GM10248 (cell line): ENCODE data around the gene WBP1.
"Not testable (repeated sequence)": the region's sequence is repeated elsewhere in the genome, so short reads cannot be mapped to it uniquely, and the experiment has no call there.

Source experiments
- CTCF ChIA-PET: fragments of 300-600 bp; sonication (Branson Sonifier 250); formaldehyde crosslinking; extraction: SDS; loops from one replicate; lab custom pipeline; 2021; ENCODE audit warnings: antibody characterized with exemption; lab: Yijun Ruan, JAX
- POLR2A ChIA-PET: fragments of 350-650 bp; sonication (Branson Sonifier 250); formaldehyde crosslinking; extraction: SDS; loops from one replicate; lab custom pipeline; 2020; ENCODE audit warnings: antibody characterized with exemption; lab: Yijun Ruan, JAX
- DNase-seq: peaks from one replicate; pipeline ENCODE4 v3.0.0; 2012; ENCODE audit errors: extremely low spot score
- TF ChIP-seq, protein P1 (sequence below): IDR thresholded peaks from 2 replicates; pipeline ENCODE4 v1.5.1; 2012; ENCODE audit warnings: mild to moderate bottlenecking, low read depth; ENCODE audit errors: extremely low read depth, missing control alignments, control extremely low read depth

Gene WBP1

DNA sequence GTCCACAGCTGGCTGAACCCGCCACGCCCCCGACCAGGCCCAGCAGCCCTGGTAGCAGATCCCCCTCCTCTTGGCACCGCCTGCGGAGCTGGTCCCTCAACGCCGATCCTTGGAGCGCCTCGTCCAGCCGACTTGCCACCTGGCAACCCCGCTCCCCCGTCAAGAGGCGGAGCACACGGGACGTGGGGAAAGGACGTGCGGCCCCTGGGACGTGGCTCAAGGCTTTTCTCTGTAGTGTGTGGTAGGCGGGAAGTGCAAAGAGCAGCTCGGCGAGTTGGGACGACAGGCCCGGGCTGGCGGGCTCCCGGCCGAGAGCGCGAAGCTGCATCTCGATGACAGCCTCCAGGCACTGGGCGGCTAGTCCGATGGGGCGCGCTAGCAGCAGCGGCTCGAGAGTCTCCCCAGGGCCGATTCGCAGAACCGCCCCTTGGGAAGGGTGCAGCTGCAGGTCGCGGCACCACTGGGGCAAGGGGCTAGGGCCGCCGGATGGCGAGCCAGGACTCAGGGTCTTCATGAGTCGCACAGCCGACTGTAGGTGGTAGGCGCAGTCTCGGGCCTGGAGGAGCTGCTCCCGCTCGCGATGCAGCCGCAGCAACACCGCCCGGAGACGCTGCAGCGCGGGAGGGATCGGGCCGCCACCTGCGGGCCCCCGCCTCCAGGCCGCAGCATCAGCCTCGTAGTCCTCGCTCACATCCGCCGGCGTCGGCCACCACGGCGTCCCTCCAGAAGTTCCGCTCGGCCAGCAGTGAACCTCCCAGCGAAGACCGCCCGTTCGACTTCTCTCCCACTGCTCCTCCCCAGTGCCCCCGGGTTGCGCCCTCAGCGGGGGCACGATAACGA lies 23.9 kb downstream of the WBP1 start:
- POLR2A ChIA-PET = interaction anchor here (0.6 to 1.9 kb wide), 5 partner anchors 10 to 304 kb away, joined by 3 to 4 read pairs (median 4); partner anchors contain the start of genes INO80B and MRPL53

DNA sequence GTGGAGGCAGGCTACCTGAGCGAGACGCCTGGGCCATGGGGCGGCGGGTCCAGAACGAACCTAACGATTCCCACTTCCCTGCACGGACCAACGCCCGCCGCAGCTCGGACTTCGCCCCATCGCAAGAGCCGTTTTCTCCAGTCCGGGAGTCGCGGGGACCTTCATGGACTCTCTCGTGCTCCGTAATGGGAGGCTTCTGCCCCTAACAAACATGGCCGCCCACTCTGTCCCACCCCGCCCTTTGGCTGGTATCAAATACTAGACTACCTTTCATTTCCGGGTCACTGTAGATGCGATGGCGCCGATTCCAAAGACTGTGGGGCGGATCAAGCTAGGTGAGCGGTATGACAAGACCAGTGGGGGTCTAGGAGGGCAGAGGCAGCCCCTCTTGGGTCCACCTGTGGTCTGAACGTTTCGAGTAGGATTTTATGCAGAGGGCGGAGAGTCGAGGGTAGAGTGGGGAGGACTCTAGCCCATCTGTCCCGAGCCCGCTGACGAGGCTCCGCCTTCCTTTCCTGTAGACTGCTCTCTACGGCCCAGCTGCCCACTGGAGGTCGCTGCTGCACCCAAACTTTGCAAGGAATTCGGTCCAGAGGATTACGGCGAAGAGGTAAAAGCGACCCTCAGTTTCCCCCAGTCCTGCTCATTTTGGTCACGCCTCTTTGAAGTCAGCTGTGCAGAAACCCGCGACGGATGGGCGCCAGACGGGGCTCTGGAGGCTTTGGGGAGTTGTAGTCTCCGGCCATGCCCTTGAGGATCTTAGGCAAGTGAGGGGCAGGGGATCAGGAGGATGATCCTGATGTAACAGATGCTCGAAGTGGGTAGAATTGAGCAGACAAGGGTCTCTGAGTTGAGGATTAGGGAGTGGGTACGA lies 24.8 kb downstream of the WBP1 start, which contains the start of the genes CCDC142 and TTC31:
TSS of gene CCDC142 (minus strand) at position 198 of the 874 bp plus-strand sequence. CDS start at position 37, 161 bp downstream.
TSS of gene TTC31 (plus strand) at position 281 of the 874 bp plus-strand sequence. CDS start at position 296, 15 bp downstream.
- POLR2A ChIA-PET = interaction anchor here (1.1 to 1.9 kb wide), 2 partner anchors 11 to 28 kb away, joined by 3 to 4 read pairs; partner anchors contain the start of genes INO80B and MRPL53
- TF ChIP-seq, protein P1, sequence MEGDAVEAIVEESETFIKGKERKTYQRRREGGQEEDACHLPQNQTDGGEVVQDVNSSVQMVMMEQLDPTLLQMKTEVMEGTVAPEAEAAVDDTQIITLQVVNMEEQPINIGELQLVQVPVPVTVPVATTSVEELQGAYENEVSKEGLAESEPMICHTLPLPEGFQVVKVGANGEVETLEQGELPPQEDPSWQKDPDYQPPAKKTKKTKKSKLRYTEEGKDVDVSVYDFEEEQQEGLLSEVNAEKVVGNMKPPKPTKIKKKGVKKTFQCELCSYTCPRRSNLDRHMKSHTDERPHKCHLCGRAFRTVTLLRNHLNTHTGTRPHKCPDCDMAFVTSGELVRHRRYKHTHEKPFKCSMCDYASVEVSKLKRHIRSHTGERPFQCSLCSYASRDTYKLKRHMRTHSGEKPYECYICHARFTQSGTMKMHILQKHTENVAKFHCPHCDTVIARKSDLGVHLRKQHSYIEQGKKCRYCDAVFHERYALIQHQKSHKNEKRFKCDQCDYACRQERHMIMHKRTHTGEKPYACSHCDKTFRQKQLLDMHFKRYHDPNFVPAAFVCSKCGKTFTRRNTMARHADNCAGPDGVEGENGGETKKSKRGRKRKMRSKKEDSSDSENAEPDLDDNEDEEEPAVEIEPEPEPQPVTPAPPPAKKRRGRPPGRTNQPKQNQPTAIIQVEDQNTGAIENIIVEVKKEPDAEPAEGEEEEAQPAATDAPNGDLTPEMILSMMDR = peak; percentile 88
- DNase-seq = peak; percentile 93
- CTCF ChIA-PET = interaction anchor here (0.9 to 5.3 kb wide), 32 partner anchors 9 to 127 kb away, joined by 3 to 106 read pairs (median 6); partner anchors contain the start of genes AUP1, HTRA2, INO80B and LBX2

More for the DNA sequence above, 23.9 kb downstream of the WBP1 start:
- peak; percentile 67 for DNase-seq
- CTCF ChIA-PET = interaction anchor here (0.9 to 5.3 kb wide), 34 partner anchors 8 to 147 kb away, joined by 3 to 106 read pairs (median 5); partner anchors contain the start of genes AUP1, HTRA2, INO80B and LBX2
- TF ChIP-seq, protein P1 = no peak

DNA sequence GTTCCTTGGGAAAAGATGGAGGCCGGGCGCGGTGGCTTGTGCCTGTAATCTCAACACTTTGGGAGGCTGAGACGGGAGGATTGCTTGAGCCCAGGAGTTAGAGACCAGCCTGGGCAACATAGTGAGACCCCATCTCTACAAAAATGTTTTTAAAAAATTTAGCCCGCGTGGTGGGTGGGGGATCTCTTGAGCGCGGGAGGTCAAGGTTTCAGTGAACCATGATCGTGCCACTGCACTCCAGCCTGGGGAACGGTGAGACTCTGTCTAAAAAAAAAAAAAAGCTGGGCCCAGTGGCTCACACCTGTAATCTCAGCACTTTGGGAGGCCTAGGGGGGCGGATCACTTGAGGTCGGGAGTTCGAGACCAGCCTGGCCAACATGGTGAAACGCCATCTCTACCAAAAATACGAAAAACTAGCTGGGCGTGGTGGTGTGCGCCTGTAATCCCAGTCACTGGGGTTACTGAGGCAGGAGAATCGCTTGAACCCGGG lies 25.5 kb downstream of the WBP1 start:
- not testable (repeated sequence) for DNase-seq
- POLR2A ChIA-PET = interaction anchor here (1.9 kb wide), 1 partner anchor 12 kb away, joined by 4 read pairs; the partner anchor contains the start of gene MRPL53
- CTCF ChIA-PET = interaction anchor here (1.0 to 5.3 kb wide), 20 partner anchors 9 to 127 kb away, joined by 3 to 106 read pairs (median 10); partner anchors contain the start of genes AUP1, HTRA2, INO80B and LBX2

DNA sequence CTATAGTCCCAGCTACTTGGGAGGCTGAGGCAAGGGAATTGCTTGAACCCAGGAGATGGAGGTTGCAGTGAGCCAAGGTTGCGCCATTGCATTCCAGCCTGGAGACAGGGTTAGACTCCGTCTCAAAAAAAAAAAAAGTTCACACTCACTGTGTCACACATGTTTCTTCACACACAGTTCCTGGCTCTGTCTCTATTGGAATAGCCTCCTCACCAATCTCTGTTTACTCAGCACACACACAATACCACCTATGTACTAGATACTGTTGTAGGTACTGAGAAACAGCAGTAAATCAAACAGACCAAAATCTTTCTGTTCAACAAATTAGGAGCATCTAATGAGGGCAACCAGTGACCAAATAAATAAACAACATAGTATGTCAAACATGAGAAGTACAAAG lies 27.9 kb downstream of the WBP1 start:
- ChIA-PET POLR2A (no interaction called here), CTCF (interaction anchor here (3.3 kb wide), 1 partner anchor 102 kb away, joined by 15 read pairs; no protein-coding TSS in a partner anchor)
- TF ChIP-seq, protein P1 = no peak
- DNase-seq = no peak

DNA sequence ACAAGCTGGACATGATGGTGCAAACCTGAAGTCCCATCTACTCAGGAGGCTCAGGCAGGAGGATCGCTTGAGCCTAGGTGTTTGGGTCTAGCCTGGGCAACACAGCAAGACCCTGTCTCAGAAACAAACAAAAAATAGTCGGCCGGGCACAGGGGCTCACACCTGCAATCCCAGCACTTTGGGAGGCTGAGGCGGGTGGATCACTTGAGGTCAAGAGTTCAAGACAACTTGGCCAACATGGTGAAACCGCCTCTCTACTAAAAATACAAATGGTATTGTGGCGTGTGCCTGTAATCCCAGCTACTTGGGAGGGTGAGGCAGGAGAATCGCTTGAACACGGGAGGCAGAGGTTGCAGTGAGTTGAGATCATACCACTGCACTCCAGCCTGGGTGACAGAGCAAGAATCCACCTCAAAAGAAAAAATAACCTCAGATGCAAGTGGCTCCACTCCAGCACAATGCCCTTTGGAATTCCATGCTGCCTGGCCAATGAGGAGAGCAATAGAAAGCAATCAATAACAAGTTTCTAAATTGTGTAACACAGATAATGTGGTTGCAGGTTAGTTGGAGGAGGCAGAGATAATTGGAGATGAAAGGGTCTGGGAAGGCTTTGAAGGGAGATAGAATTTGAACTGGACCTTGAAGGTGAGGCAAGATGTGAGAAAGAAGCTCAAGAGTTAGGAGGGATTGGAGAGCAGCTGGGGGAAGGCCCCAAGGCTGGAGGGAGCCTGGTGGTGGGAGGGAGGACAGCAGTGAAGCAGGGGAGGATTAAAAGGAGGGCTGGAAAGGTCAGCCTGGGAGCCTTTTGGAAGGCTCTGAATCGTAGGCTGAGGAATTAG lies 30.6 kb downstream of the WBP1 start:
- TF ChIP-seq, protein P1 = no peak
- CTCF ChIA-PET = interaction anchor here (0.6 to 3.3 kb wide), 7 partner anchors 8 to 99 kb away, joined by 3 to 15 read pairs (median 3); partner anchors contain the start of gene LBX2
- POLR2A ChIA-PET = interaction anchor here (0.9 kb wide), 1 partner anchor 12 kb away, joined by 3 read pairs; no protein-coding TSS in a partner anchor
- DNase-seq = no peak

DNA sequence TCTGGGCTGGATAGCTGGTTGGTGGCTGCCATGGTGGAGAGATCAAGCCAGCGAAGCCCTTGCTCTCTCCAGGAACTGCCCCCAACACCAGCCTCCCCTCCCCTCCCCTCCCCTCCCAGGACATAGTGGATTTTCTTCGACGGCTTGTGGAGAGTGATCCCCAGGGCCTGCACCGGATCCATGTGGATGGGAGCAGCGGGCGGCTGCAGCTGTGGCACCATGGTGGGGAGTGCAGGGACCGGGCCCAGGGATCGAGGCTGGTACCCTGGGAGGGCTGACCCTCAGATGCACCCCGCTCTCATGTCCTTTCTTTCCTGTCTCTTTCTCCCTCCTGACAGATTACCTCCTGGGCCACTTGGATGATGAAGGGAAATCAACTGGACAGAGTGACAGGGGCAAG lies 31.7 kb downstream of the WBP1 start:
- CTCF ChIA-PET = interaction anchor here (0.9 to 2.5 kb wide), 6 partner anchors 9 to 99 kb away, joined by 3 to 10 read pairs (median 4); partner anchors contain the start of gene LBX2
- TF ChIP-seq, protein P1 = no peak
- DNase-seq = no peak
- POLR2A ChIA-PET = interaction anchor here (0.9 kb wide), 1 partner anchor 11 kb away, joined by 3 read pairs; no protein-coding TSS in a partner anchor
